ENCODE results near the gene BAG5.

GRCh38 chr14:103552846-103553210 is 9.6 kb downstream of the BAG5 start:
- TF ChIP-seq, protein P1, sequence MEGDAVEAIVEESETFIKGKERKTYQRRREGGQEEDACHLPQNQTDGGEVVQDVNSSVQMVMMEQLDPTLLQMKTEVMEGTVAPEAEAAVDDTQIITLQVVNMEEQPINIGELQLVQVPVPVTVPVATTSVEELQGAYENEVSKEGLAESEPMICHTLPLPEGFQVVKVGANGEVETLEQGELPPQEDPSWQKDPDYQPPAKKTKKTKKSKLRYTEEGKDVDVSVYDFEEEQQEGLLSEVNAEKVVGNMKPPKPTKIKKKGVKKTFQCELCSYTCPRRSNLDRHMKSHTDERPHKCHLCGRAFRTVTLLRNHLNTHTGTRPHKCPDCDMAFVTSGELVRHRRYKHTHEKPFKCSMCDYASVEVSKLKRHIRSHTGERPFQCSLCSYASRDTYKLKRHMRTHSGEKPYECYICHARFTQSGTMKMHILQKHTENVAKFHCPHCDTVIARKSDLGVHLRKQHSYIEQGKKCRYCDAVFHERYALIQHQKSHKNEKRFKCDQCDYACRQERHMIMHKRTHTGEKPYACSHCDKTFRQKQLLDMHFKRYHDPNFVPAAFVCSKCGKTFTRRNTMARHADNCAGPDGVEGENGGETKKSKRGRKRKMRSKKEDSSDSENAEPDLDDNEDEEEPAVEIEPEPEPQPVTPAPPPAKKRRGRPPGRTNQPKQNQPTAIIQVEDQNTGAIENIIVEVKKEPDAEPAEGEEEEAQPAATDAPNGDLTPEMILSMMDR (IDR thresholded peaks at IDR 0.05; ENCODE audit: insufficient read depth, low read length, poor library complexity, severe bottlenecking): no peak
- no peak for TF ChIP-seq EZH2phosphoT487 (conservative IDR thresholded peaks at IDR 0.05; ENCODE audit: low read length)

Measured in SU-DHL-6 (cell line).